HT-29 (cell line): ENCODE data around the gene OTULINL. TPM values are rescaled to one million over a fixed set of nuclear protein-coding genes. Genes with fewer than 3 reads are reported as not detected.
"Not testable (repeated sequence)": the region's sequence is repeated elsewhere in the genome, so short reads cannot be mapped to it uniquely, and the experiment has no call there.

Experiments
- DNase-seq: peaks from one replicate; pipeline ENCODE4 v3.0.0-alpha.2; 2015; ENCODE audit warnings: low spot score
- total RNA-seq: library from RNA; depleted of rRNA; stranded (reverse); fragments of >200 nt; shearing (Covaris generic); gene quantifications from 2 replicates; pipeline ENCODE4 v1.2.3, GENCODE V29; 2014; rRNA removed

OTULINL gene
- total RNA-seq: 7.5 and 8.6 TPM in 2 replicates

GRCh38 chr5:14581106-14581890 is at the start of gene OTULINL:
TSS of gene OTULINL (plus strand) at chr5:14581792. CDS start at chr5:14581895, 103 bp downstream.
- DNase-seq: peak; percentile 79

- no peak for DNase-seq
Observed at GRCh38 chr5:14532180-14532579, 49.4 kb upstream of the OTULINL start.

- no peak for DNase-seq
Observed at GRCh38 chr5:14534773-14535172, 46.8 kb upstream of the OTULINL start.

- DNase-seq: no peak
Observed at GRCh38 chr5:14545308-14545707, 36.3 kb upstream of the OTULINL start.

- DNase-seq: no peak
Observed at GRCh38 chr5:14545862-14546261, 35.7 kb upstream of the OTULINL start.

- DNase-seq: no peak
Observed at GRCh38 chr5:14547666-14548065, 33.9 kb upstream of the OTULINL start.

GRCh38 chr5:14551211-14551610 is 30.4 kb upstream of the OTULINL start:
- peak; percentile 88 for DNase-seq

GRCh38 chr5:14552017-14552416 is 29.6 kb upstream of the OTULINL start:
- DNase-seq: no peak

GRCh38 chr5:14554288-14554687 is 27.3 kb upstream of the OTULINL start:
- not testable (repeated sequence) for DNase-seq

GRCh38 chr5:14556015-14556414 is 25.6 kb upstream of the OTULINL start:
- no peak for DNase-seq

GRCh38 chr5:14557203-14557770 is 24.3 kb upstream of the OTULINL start:
- peak; percentile 72 for DNase-seq

GRCh38 chr5:14557791-14558415 is 23.7 kb upstream of the OTULINL start:
- peak; percentile 47 for DNase-seq

GRCh38 chr5:14560091-14560595 is 21.4 kb upstream of the OTULINL start:
- peak; percentile 61 for DNase-seq

GRCh38 chr5:14561741-14562140 is 19.9 kb upstream of the OTULINL start:
- DNase-seq: no peak

GRCh38 chr5:14568333-14568732 is 13.3 kb upstream of the OTULINL start:
- no peak for DNase-seq

GRCh38 chr5:14569948-14570691 is 11.5 kb upstream of the OTULINL start:
- peak; percentile 44 for DNase-seq

- no peak for DNase-seq
Observed at GRCh38 chr5:14571901-14572300, 9.7 kb upstream of the OTULINL start.

- DNase-seq: no peak
Observed at GRCh38 chr5:14572385-14572784, 9.2 kb upstream of the OTULINL start.

GRCh38 chr5:14572836-14573235 is 8.8 kb upstream of the OTULINL start:
- DNase-seq: no peak

GRCh38 chr5:14574096-14574495 is 7.5 kb upstream of the OTULINL start:
- no peak for DNase-seq

- DNase-seq: peak; percentile 87
Observed at GRCh38 chr5:14574891-14575508, 6.6 kb upstream of the OTULINL start.
